Brain pericyte (primary cell): ENCODE measurements around the gene EBI3.
"Not testable (repeated sequence)": the region's sequence is repeated elsewhere in the genome, so short reads cannot be mapped to it uniquely, and the experiment has no call there.

Experiments
- DNase-seq: peaks from one replicate; pipeline ENCODE4 v3.0.0-alpha.2; 2012; ENCODE audit warnings: low read depth, low spot score

EBI3 gene

GRCh38 chr19:4200940-4201542, 28.3 kb upstream of the EBI3 start:
- DNase-seq: no peak

GRCh38 chr19:4201798-4202197, 27.5 kb upstream of the EBI3 start:
- no peak for DNase-seq

GRCh38 chr19:4206818-4207484, 22.4 kb upstream of the EBI3 start:
- DNase-seq: no peak

GRCh38 chr19:4208385-4209094, 20.8 kb upstream of the EBI3 start:
- no peak for DNase-seq

- no peak for DNase-seq
These were observed 19.1 kb upstream of the EBI3 start for GRCh38 chr19:4210166-4210731.

GRCh38 chr19:4213116-4213515, 16.2 kb upstream of the EBI3 start:
- DNase-seq: no peak

GRCh38 chr19:4215807-4216206, 13.5 kb upstream of the EBI3 start:
- no peak for DNase-seq

- DNase-seq: no peak
These were observed 12.5 kb upstream of the EBI3 start for GRCh38 chr19:4216846-4217245.

GRCh38 chr19:4217429-4218264, 11.7 kb upstream of the EBI3 start:
- DNase-seq: no peak

GRCh38 chr19:4218523-4218922, 10.8 kb upstream of the EBI3 start:
- not testable (repeated sequence) for DNase-seq

GRCh38 chr19:4220188-4220587, 9.1 kb upstream of the EBI3 start:
- no peak for DNase-seq

GRCh38 chr19:4224470-4224869, 4.9 kb upstream of the EBI3 start:
- no peak for DNase-seq

GRCh38 chr19:4225885-4226284, 3.4 kb upstream of the EBI3 start:
- no peak for DNase-seq

GRCh38 chr19:4227771-4228170, 1.6 kb upstream of the EBI3 start:
- DNase-seq: no peak

- no peak for DNase-seq
These were observed 551 bp upstream of the EBI3 start for GRCh38 chr19:4228765-4229178.

GRCh38 chr19:4230237-4230636, 914 bp downstream of the EBI3 start:
- DNase-seq: not testable (repeated sequence)

- DNase-seq: not testable (repeated sequence)
These were observed 2.2 kb downstream of the EBI3 start for GRCh38 chr19:4231521-4231920.

GRCh38 chr19:4232139-4232538, 2.8 kb downstream of the EBI3 start:
- not testable (repeated sequence) for DNase-seq

GRCh38 chr19:4232614-4233281, 3.4 kb downstream of the EBI3 start:
- no peak for DNase-seq

GRCh38 chr19:4233282-4233853, 4.0 kb downstream of the EBI3 start:
- no peak for DNase-seq
